PFSK-1 (cell line): ENCODE data around the gene LSM14A.

Experiments used
- FOXP2 ChIP-seq: optimal IDR thresholded peaks from 2 replicates; pipeline ENCODE3; 2011; ENCODE audit warnings: borderline replicate concordance, control low read depth, inconsistent platforms; ENCODE audit not compliant: insufficient read depth; ENCODE audit errors: extremely low read length, extremely low read depth
- POLR2AphosphoS5 ChIP-seq: IDR thresholded peaks from 2 replicates; pipeline ENCODE4 v1.6.1; 2012; ENCODE audit warnings: low read depth, mild to moderate bottlenecking, control low read depth, low read length, moderate library complexity
- REST ChIP-seq, 2 experiments: IDR thresholded peaks; 2 replicates each; pipeline versions ENCODE4 v1.6.1 to v1.8.0; 2011 to 2012; ENCODE audit warnings: low read depth in 2 of 2, low read length in 2 of 2, control low read depth in 1 of 2, inconsistent platforms in 1 of 2, mild to moderate bottlenecking in 1 of 2, moderate library complexity in 1 of 2; ENCODE audit not compliant: insufficient read depth in 1 of 2
- SIN3A ChIP-seq: IDR thresholded peaks from 2 replicates; pipeline ENCODE4 v1.6.1; 2012; ENCODE audit warnings: mild to moderate bottlenecking, low read length, moderate library complexity, borderline replicate concordance; ENCODE audit not compliant: insufficient read depth
- TAF1 ChIP-seq: IDR thresholded peaks from 2 replicates; pipeline ENCODE4 v1.6.1; 2012; ENCODE audit warnings: low read length, control low read depth, borderline replicate concordance; ENCODE audit not compliant: insufficient read depth

LSM14A gene

GRCh38 chr19:34191355-34191962, 19.2 kb downstream of the LSM14A start:
- TF ChIP-seq SIN3A (no peak), POLR2AphosphoS5 (no peak), TAF1 (no peak), FOXP2 (no peak), REST (IDR thresholded peaks at IDR 0.05; ENCODE audit: insufficient read depth in 1 of 2, low read depth in 2 of 2, low read length in 2 of 2) (no peak)

GRCh38 chr19:34193439-34193838, 21.1 kb downstream of the LSM14A start:
- TF ChIP-seq POLR2AphosphoS5 (no peak), FOXP2 (no peak)

- no peak for TF ChIP-seq REST (IDR thresholded peaks at IDR 0.05; ENCODE audit: insufficient read depth in 1 of 2, low read depth in 2 of 2, low read length in 2 of 2)
- no peak for TF ChIP-seq POLR2AphosphoS5
- TF ChIP-seq FOXP2 = no peak
- no peak for TF ChIP-seq SIN3A
- TF ChIP-seq TAF1 = no peak
Measured at GRCh38 chr19:34193876-34194275, 21.6 kb downstream of the LSM14A start.

GRCh38 chr19:34201133-34201532, 28.8 kb downstream of the LSM14A start:
- TF ChIP-seq FOXP2 = no peak
- no peak for TF ChIP-seq TAF1
- TF ChIP-seq POLR2AphosphoS5 = no peak
- no peak for TF ChIP-seq SIN3A

- no peak for TF ChIP-seq FOXP2
- no peak for TF ChIP-seq SIN3A
- TF ChIP-seq TAF1 = no peak
- TF ChIP-seq REST (IDR thresholded peaks at IDR 0.05; ENCODE audit: insufficient read depth in 1 of 2, low read depth in 2 of 2, low read length in 2 of 2) = no peak
- TF ChIP-seq POLR2AphosphoS5 = no peak
Measured at GRCh38 chr19:34208291-34208884, 36.1 kb downstream of the LSM14A start.

- TF ChIP-seq FOXP2 = no peak
- no peak for TF ChIP-seq TAF1
- no peak for TF ChIP-seq REST (IDR thresholded peaks at IDR 0.05; ENCODE audit: insufficient read depth in 1 of 2, low read depth in 2 of 2, low read length in 2 of 2)
- no peak for TF ChIP-seq POLR2AphosphoS5
- no peak for TF ChIP-seq SIN3A
Measured at GRCh38 chr19:34209726-34210125, 37.4 kb downstream of the LSM14A start.
